Measurements from ENCODE around the gene PXDC1. TPM values are rescaled to one million over a fixed set of nuclear protein-coding genes. Genes with fewer than 3 reads are reported as not detected.

Gene PXDC1
- total RNA-seq, 1 experiment from 2014 or later: 42.9 TPM

DNA sequence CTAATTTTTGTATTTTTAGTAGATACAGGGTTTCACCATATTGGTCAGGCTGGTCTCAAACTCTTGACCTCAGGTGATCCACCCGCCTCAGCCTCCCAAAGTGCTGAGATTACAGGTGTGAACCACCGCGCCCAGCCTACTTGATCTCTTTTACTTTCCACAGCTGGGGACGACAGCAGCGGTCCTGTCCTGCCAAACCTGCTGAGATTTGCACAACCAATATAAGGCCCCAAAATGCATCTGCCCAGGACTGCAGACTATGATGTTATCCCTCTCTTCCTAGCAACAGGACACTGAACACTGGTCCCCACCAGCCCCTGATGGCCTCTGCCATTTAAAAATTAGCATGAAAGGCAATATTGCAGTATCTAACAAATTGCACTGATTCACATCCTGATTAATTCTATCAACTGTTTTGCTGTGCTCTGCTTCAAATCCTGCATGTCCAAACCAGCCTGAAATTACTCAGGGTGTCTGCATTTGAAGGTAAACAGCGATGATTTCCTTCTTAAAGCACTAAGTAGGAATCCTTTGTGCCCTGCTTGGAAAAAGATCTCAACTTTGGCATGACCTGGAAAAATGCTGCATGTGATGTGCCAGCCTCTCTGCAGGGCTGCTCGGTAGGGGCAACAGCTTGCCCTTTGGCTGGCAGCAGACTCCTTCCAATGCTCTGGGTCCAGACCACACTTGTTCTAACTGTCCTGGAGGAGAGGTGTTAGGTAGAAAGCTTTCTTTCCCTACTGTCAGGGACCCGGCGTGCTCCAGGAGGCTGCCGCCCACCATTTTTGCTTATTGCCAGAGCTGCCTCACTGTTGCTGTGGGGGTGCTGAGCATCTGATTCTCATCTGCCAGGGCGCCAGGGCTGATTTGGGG lies 27.4 kb upstream of the PXDC1 start:
- Histone ChIP-seq H3K27me3 (replicated peaks; ENCODE audit: control insufficient read depth, insufficient read depth, low read length) (no peaks in the 10 kb centered on the region), H3K36me3 (ENCODE audit: control insufficient read depth, insufficient read depth, low read length) (no peaks in the 10 kb centered on the region), H3K9me3 (no peaks in the 10 kb centered on the region), H3K4me3 (ENCODE audit: low read depth, low read length) (no peak overlapping the region), H3K4me1 (no peaks in the 10 kb centered on the region)
- H3K4me3 Mint-ChIP-seq (ENCODE audit: unreplicated experiment): no peak overlapping the region
- no peaks in the 10 kb centered on the region for H3K36me3 Mint-ChIP-seq (ENCODE audit: insufficient read depth, unreplicated experiment)
- intact Hi-C loops (cut with micrococcal nuclease; ENCODE audit: unreplicated experiment): no loop called here
- H3K27me3 Mint-ChIP-seq (ENCODE audit: insufficient read depth, unreplicated experiment): no peaks in the 10 kb centered on the region
- no peaks in the 10 kb centered on the region for H3K9me3 Mint-ChIP-seq (ENCODE audit: unreplicated experiment)
- POLR2A ChIA-PET: no interaction called here
- CTCF ChIA-PET: interaction anchor here (0.7 kb wide), 1 partner anchor 29 kb away, joined by 5 read pairs; no protein-coding TSS in a partner anchor
- H3K27ac Mint-ChIP-seq (ENCODE audit: unreplicated experiment): no peak overlapping the region
- peaks cover 7% of the 10 kb centered on the region for H3K4me1 Mint-ChIP-seq (ENCODE audit: low read depth, unreplicated experiment)
- no TSS peak for BruUV-seq (replicated peaks)
- TF ChIP-seq, protein P1, sequence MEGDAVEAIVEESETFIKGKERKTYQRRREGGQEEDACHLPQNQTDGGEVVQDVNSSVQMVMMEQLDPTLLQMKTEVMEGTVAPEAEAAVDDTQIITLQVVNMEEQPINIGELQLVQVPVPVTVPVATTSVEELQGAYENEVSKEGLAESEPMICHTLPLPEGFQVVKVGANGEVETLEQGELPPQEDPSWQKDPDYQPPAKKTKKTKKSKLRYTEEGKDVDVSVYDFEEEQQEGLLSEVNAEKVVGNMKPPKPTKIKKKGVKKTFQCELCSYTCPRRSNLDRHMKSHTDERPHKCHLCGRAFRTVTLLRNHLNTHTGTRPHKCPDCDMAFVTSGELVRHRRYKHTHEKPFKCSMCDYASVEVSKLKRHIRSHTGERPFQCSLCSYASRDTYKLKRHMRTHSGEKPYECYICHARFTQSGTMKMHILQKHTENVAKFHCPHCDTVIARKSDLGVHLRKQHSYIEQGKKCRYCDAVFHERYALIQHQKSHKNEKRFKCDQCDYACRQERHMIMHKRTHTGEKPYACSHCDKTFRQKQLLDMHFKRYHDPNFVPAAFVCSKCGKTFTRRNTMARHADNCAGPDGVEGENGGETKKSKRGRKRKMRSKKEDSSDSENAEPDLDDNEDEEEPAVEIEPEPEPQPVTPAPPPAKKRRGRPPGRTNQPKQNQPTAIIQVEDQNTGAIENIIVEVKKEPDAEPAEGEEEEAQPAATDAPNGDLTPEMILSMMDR (IDR thresholded peaks at IDR 0.05; ENCODE audit: insufficient read depth in 1 of 2, low read depth in 1 of 2, low read length in 1 of 2, severe bottlenecking in 1 of 2, unreplicated experiment in 1 of 2): no peak
- DNase-seq: no peak

DNA sequence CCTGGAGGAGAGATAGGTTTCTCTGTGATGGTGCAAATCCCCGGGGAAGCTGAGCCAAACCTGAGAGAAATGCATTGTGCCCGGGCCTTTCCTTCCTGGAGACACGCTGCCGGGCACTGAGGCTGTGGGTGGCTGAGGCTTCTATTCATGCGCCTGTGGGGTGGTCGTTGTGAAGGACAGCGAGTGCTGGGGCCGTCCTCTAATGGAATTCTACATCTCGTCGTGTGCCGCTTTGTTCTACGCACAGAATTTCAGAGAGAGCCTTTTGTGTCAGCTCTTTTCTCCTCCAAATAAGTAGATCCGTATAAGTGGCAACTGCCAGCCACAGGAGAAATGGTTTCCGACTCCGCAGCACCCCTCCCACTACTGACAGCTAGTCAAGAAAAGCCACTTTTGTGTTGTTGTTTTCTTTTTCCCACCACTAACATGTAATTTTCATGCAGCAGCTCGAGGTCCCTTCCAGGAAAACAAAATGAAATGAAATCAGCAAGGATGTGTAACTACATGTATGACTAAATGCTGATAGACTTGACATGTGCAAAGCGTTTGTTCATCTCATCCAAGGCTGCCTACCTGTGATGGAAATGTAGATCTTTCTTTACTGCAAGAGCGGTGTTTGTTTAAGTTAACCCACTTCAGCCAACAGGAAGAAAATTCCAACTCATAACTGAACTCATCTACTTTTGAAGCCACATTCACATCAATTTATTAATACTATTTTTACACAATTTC lies 26.4 kb upstream of the PXDC1 start:
- no peaks in the 10 kb centered on the region for H3K36me3 ChIP-seq (ENCODE audit: control insufficient read depth, insufficient read depth, low read length)
- no TSS peak for BruUV-seq (replicated peaks)
- H3K4me3 ChIP-seq (ENCODE audit: low read depth, low read length): no peak overlapping the region
- Mint-ChIP-seq H3K36me3 (ENCODE audit: insufficient read depth, unreplicated experiment) (no peaks in the 10 kb centered on the region), H3K4me3 (ENCODE audit: unreplicated experiment) (no peak overlapping the region), H3K4me1 (ENCODE audit: low read depth, unreplicated experiment) (peaks cover 7% of the 10 kb centered on the region), H3K27ac (ENCODE audit: unreplicated experiment) (no peak overlapping the region), H3K27me3 (ENCODE audit: insufficient read depth, unreplicated experiment) (no peaks in the 10 kb centered on the region), H3K9me3 (ENCODE audit: unreplicated experiment) (no peaks in the 10 kb centered on the region)
- no peaks in the 10 kb centered on the region for H3K27me3 ChIP-seq (replicated peaks; ENCODE audit: control insufficient read depth, insufficient read depth, low read length)
- CTCF ChIA-PET: no interaction called here
- no peaks in the 10 kb centered on the region for H3K4me1 ChIP-seq
- DNase-seq: no peak
- TF ChIP-seq, protein P1 (IDR thresholded peaks at IDR 0.05; ENCODE audit: insufficient read depth in 1 of 2, low read depth in 1 of 2, low read length in 1 of 2, severe bottlenecking in 1 of 2, unreplicated experiment in 1 of 2): no peak
- H3K9me3 ChIP-seq: no peaks in the 10 kb centered on the region
- POLR2A ChIA-PET: no interaction called here
- intact Hi-C loops (cut with micrococcal nuclease; ENCODE audit: unreplicated experiment): no loop called here

GRCh38 chr6:3776881-3777507 lies 25.5 kb upstream of the PXDC1 start:
- no peak overlapping the region for H3K27ac Mint-ChIP-seq (ENCODE audit: unreplicated experiment)
- ChIA-PET CTCF (no interaction called here), POLR2A (no interaction called here)
- Histone ChIP-seq H3K36me3 (ENCODE audit: control insufficient read depth, insufficient read depth, low read length) (no peaks in the 10 kb centered on the region), H3K27me3 (replicated peaks; ENCODE audit: control insufficient read depth, insufficient read depth, low read length) (no peaks in the 10 kb centered on the region), H3K9me3 (no peaks in the 10 kb centered on the region; the same call in 1 of the 2 replicates), H3K4me3 (ENCODE audit: low read depth, low read length) (no peak overlapping the region), H3K4me1 (no peaks in the 10 kb centered on the region)
- intact Hi-C loops (cut with micrococcal nuclease; ENCODE audit: unreplicated experiment): no loop called here
- TF ChIP-seq, protein P1 (IDR thresholded peaks at IDR 0.05; ENCODE audit: insufficient read depth in 1 of 2, low read depth in 1 of 2, low read length in 1 of 2, severe bottlenecking in 1 of 2, unreplicated experiment in 1 of 2): peak in 1 of 2 experiments; percentile 24
- peak; percentile 28 to 49 for DNase-seq
- H3K27me3 Mint-ChIP-seq (ENCODE audit: insufficient read depth, unreplicated experiment): no peaks in the 10 kb centered on the region
- no peaks in the 10 kb centered on the region for H3K9me3 Mint-ChIP-seq (ENCODE audit: unreplicated experiment)
- peaks cover 7% of the 10 kb centered on the region for H3K4me1 Mint-ChIP-seq (ENCODE audit: low read depth, unreplicated experiment)
- H3K36me3 Mint-ChIP-seq (ENCODE audit: insufficient read depth, unreplicated experiment): no peaks in the 10 kb centered on the region
- BruUV-seq (replicated peaks): no TSS peak
- H3K4me3 Mint-ChIP-seq (ENCODE audit: unreplicated experiment): no peak overlapping the region
